B cell (primary cell): ENCODE measurements around the gene FAM170B. TPM values are rescaled to one million over a fixed set of nuclear protein-coding genes. Genes with fewer than 3 reads are reported as not detected.

Experiments used
- ATAC-seq: fragments of 200-7000 bp; cut with Tn5 transposase; one replicate; pipeline ENCODE4 v1.10.0; 2021; ENCODE audit warnings: low read depth, mild to moderate bottlenecking, moderate number of reproducible peaks, moderate library complexity
- CTCF ChIA-PET: fragments of 350-600 bp; sonication (Branson Sonifier 250); formaldehyde crosslinking; loops from one replicate; lab custom pipeline; 2021; ENCODE audit warnings: antibody characterized with exemption, inconsistent platforms; lab: Charles Lee
- POLR2A ChIA-PET: fragments of 350-600 bp; sonication (Branson Sonifier 250); formaldehyde crosslinking; loops from one replicate; lab custom pipeline; 2021; ENCODE audit warnings: antibody characterized with exemption; lab: Charles Lee
- DNase-seq: peaks from one replicate; pipeline ENCODE4 v3.0.0; 2013
- H2AFZ ChIP-seq: 2 replicates; pipeline ENCODE4 v1.6.1; 2012; ENCODE audit warnings: mild to moderate bottlenecking, low read depth, low read length; ENCODE audit not compliant: insufficient read depth, poor library complexity, severe bottlenecking
- H3K27ac ChIP-seq, 2 donors: 1 replicate in 1 of 2; 2 replicates in 1 of 2; pipeline ENCODE4 v1.5.1; 2012 to 2013; ENCODE audit warnings: low read length in 2 of 2, mild to moderate bottlenecking in 2 of 2, moderate library complexity in 1 of 2
- H3K27me3 ChIP-seq, 4 experiments: fragments of 200-600 bp in 1 of 4; sonication (generic) in 1 of 4; replicated peaks in 1 of 4; 1 replicate in 2 of 4; 2 replicates in 2 of 4; pipeline versions ENCODE4 v1.6.1 to v1.7.0; 2013 to 2016; ENCODE audit warnings: low read length in 3 of 4, mild to moderate bottlenecking in 2 of 4, mixed read lengths in 1 of 4, moderate library complexity in 1 of 4; ENCODE audit not compliant: insufficient read depth in 4 of 4, control insufficient read depth in 3 of 4; ENCODE audit errors: control extremely low read depth in 1 of 4
- H3K36me3 ChIP-seq, 2 experiments: replicated peaks in 1 of 2; 1 replicate in 1 of 2; 2 replicates in 1 of 2; pipeline versions ENCODE4 v1.6.1 to v1.7.1; 2013; ENCODE audit warnings: low read length in 1 of 2; ENCODE audit not compliant: insufficient read depth in 2 of 2, control insufficient read depth in 1 of 2; ENCODE audit errors: control extremely low read depth in 1 of 2, extremely low read depth in 1 of 2
- H3K4me1 ChIP-seq, 2 donors: fragments of 200-600 bp in 1 of 2; sonication (generic) in 1 of 2; 1 replicate in 1 of 2; 2 replicates in 1 of 2; pipeline versions ENCODE4 v1.5.1 to v1.6.1; 2013 to 2017; ENCODE audit warnings: low read length in 2 of 2; ENCODE audit not compliant: control insufficient read depth in 2 of 2, insufficient read depth in 2 of 2
- H3K4me2 ChIP-seq: replicated peaks from 2 replicates; pipeline ENCODE3; 2012; ENCODE audit warnings: mild to moderate bottlenecking, low read depth, low read length; ENCODE audit not compliant: poor library complexity, severe bottlenecking
- H3K4me3 ChIP-seq, 5 experiments: fragments of 200-600 bp in 1 of 5; sonication (generic) in 1 of 5; 1 replicate in 3 of 5; 2 replicates in 2 of 5; pipeline versions ENCODE4 v1.5.1 to v1.7.0; 2011 to 2016; ENCODE audit warnings: low read length in 4 of 5, mild to moderate bottlenecking in 4 of 5, low read depth in 2 of 5, control low read depth in 1 of 5, moderate library complexity in 1 of 5; ENCODE audit not compliant: insufficient read depth in 1 of 5; ENCODE audit errors: control extremely low read depth in 1 of 5, extremely low read depth in 1 of 5
- H3K79me2 ChIP-seq: fragments of 200-600 bp; sonication (generic); one replicate; pipeline ENCODE4 v1.6.0; 2016; ENCODE audit warnings: low read length; ENCODE audit not compliant: control insufficient read depth, insufficient read depth
- H3K9ac ChIP-seq: fragments of 200-600 bp; sonication (generic); 2 replicates; pipeline ENCODE4 v1.6.1; 2017; ENCODE audit warnings: mild to moderate bottlenecking, low read length, moderate library complexity
- H3K9me3 ChIP-seq, 3 donors: one replicate each; pipeline versions ENCODE4 v1.6.1 to v1.7.1; 2013; ENCODE audit warnings: low read length in 2 of 3; ENCODE audit not compliant: control insufficient read depth in 2 of 3, insufficient read depth in 1 of 3; ENCODE audit errors: control extremely low read depth in 1 of 3
- H4K20me1 ChIP-seq: 2 replicates; pipeline ENCODE4 v1.6.0; 2012; ENCODE audit warnings: mild to moderate bottlenecking, low read length; ENCODE audit not compliant: insufficient read depth, control insufficient read depth, poor library complexity, severe bottlenecking
- H3K27ac Mint-ChIP-seq: one replicate; pipeline ENCODE4 v1.8.0; 2021; ENCODE audit warnings: mixed read lengths
- H3K27me3 Mint-ChIP-seq: one replicate; pipeline ENCODE4 v1.8.0; 2021; ENCODE audit warnings: mixed read lengths
- H3K4me1 Mint-ChIP-seq: one replicate; pipeline ENCODE4 v1.8.0; 2021; ENCODE audit warnings: mixed read lengths
- H3K4me3 Mint-ChIP-seq: one replicate; pipeline ENCODE4 v1.8.0; 2021; ENCODE audit warnings: mixed read lengths
- H3K9me3 Mint-ChIP-seq: one replicate; pipeline ENCODE4 v1.8.0; 2022; ENCODE audit warnings: mixed read lengths; ENCODE audit not compliant: insufficient read depth
- CTCF ChIP-seq: fragments of 200-600 bp; IDR thresholded peaks from one replicate; pipeline ENCODE4 v1.8.0; 2022; ENCODE audit warnings: antibody characterized with exemption, mild to moderate bottlenecking
- EZH2 ChIP-seq: IDR thresholded peaks from 2 replicates; pipeline ENCODE4 v1.6.1; 2012; ENCODE audit warnings: borderline replicate concordance, low read depth, mild to moderate bottlenecking, moderate library complexity, low read length; ENCODE audit not compliant: insufficient read depth, poor library complexity, severe bottlenecking
- WGBS: methylation state at CpG from one replicate; pipeline ENCODE4 v1.1.5; 2013; ENCODE audit warnings: missing lambda C conversion rate; ENCODE audit not compliant: insufficient coverage; 5-methylcytosine and 5-hydroxymethylcytosine counted together
- intact Hi-C: fragments of 100-400 bp; cut with micrococcal nuclease; formaldehyde crosslinking; loops from one replicate; pipeline ENCODE4 v1.10.0; 2022
- polyA plus RNA-seq: library from polyadenylated mRNA; depleted of rRNA; stranded (reverse); fragments of >200 nt; gene quantifications from 2 replicates; pipeline ENCODE4 v1.2.3, GENCODE V29; 2012
- total RNA-seq, 2 donors: library from RNA; stranded (reverse); fragments of 120-200 nt in 1 of 2; gene quantifications; 1 replicate in 1 of 2; 2 replicates in 1 of 2; pipeline versions ENCODE4 v1.2.3 to v1.2.4, GENCODE V29; 2013 to 2022

The FAM170B gene
- total and polyA plus RNA-seq, 2 donors (not counting 1 experiment from before 2014, with no cell fraction given), result not detected

- H3K4me3 Mint-ChIP-seq, result no peak overlapping the region
- DNase-seq (no peak), ATAC-seq (no peak)
- ChIA-PET CTCF (interaction anchor here (0.7 kb wide), 1 partner anchor 50 kb away, joined by 3 read pairs; no protein-coding TSS in a partner anchor), POLR2A (no interaction called here)
- H3K27ac Mint-ChIP-seq, result no peak overlapping the region
- H3K9me3 ChIP-seq, result no peaks in the 10 kb centered on the region
- peaks cover 1% of the 10 kb centered on the region for H3K4me1 Mint-ChIP-seq
- H3K9me3 Mint-ChIP-seq, result no peaks in the 10 kb centered on the region
- H2AFZ ChIP-seq, result no peak overlapping the region
- H3K4me2 ChIP-seq, result no peak overlapping the region
- TF ChIP-seq EZH2, result no peak
- TF ChIP-seq CTCF, result no peak
- H3K27me3 ChIP-seq, result no peaks in the 10 kb centered on the region
- no peaks in the 10 kb centered on the region for H3K27me3 Mint-ChIP-seq
- H3K4me3 ChIP-seq, result no peak overlapping the region
- no peaks in the 10 kb centered on the region for H3K79me2 ChIP-seq
- no peaks in the 10 kb centered on the region for H4K20me1 ChIP-seq
- no peak overlapping the region for H3K27ac ChIP-seq
- no peaks in the 10 kb centered on the region for H3K4me1 ChIP-seq
- intact Hi-C loops, result no loop called here
- no peak overlapping the region for H3K9ac ChIP-seq
- 64% methylated on average over 2 of the region's 7 CpGs for WGBS
- H3K36me3 ChIP-seq, result no peaks in the 10 kb centered on the region
These were observed 24.6 kb upstream of the FAM170B start for GRCh38 chr10:49158404-49158803.

DNA sequence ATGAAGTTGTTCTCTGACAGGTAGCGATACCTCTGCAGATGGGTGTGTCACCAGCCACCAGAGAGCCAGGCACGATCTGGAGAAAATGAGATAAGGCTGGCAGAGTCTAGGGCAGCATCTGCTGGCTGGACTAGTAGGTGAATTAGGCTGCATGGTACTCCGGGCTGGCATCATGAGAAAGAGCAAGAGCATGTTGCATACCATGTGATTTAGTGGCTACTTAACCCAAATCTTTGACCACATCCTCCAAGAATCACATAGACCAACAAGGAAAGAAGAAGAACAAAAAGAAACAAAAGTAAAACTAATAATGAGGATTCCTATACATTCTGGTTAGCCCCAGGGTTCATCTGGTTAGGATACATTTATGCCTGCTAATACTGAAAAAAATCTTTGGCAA, 23.4 kb upstream of the FAM170B start:
- ChIA-PET POLR2A (no interaction called here), CTCF (no interaction called here)
- intact Hi-C loops, result no loop called here
- no peaks in the 10 kb centered on the region for H3K9me3 Mint-ChIP-seq
- DNase-seq (no peak), ATAC-seq (no peak)
- Histone ChIP-seq H2AFZ (no peak overlapping the region), H3K79me2 (no peaks in the 10 kb centered on the region), H3K4me2 (no peak overlapping the region), H3K27ac (no peak overlapping the region), H4K20me1 (no peaks in the 10 kb centered on the region), H3K9me3 (no peaks in the 10 kb centered on the region), H3K4me3 (no peak overlapping the region), H3K4me1 (no peaks in the 10 kb centered on the region), H3K9ac (no peak overlapping the region), H3K27me3 (no peaks in the 10 kb centered on the region), H3K36me3 (no peaks in the 10 kb centered on the region)
- no peaks in the 10 kb centered on the region for H3K27me3 Mint-ChIP-seq
- no peak overlapping the region for H3K4me3 Mint-ChIP-seq
- no peak overlapping the region for H3K27ac Mint-ChIP-seq
- peaks cover 1% of the 10 kb centered on the region for H3K4me1 Mint-ChIP-seq
- TF ChIP-seq EZH2 (no peak), CTCF (no peak)
- WGBS, result 85% methylated on average over 2 of the region's 3 CpGs
